ENCODE data around the gene HOXD8.

GRCh38 chr2:176159663-176160250, 30.3 kb downstream of the HOXD8 start:
- no peak for TF ChIP-seq EP300 (IDR thresholded peaks at IDR 0.05)
- TF ChIP-seq CTCF (IDR thresholded peaks at IDR 0.05) = no peak

Measured in upper lobe of left lung (tissue), 4 donors.